MM.1S (cell line): ENCODE data around the gene GPX6.
"Not testable (repeated sequence)": the region's sequence is repeated elsewhere in the genome, so short reads cannot be mapped to it uniquely, and the experiment has no call there.

ENCODE experiments used
- DNase-seq: peaks from one replicate; pipeline ENCODE4 v3.0.0-alpha.2; 2015
- H2AFZ ChIP-seq: fragments of 300-600 bp; sonication (generic); 2 replicates; pipeline ENCODE4 v1.6.0; 2016; ENCODE audit warnings: antibody characterized with exemption, low read length
- H3F3A ChIP-seq: fragments of 300-600 bp; sonication (generic); 2 replicates; pipeline ENCODE4 v1.6.1; 2016; ENCODE audit warnings: mild to moderate bottlenecking, antibody characterized with exemption, low read length, moderate library complexity, mixed read lengths; ENCODE audit not compliant: insufficient read depth
- H3K27ac ChIP-seq: fragments of 300-600 bp; sonication (generic); 2 replicates; pipeline ENCODE4 v1.5.1; 2016; ENCODE audit warnings: mild to moderate bottlenecking, low read length
- H3K27me3 ChIP-seq: fragments of 300-600 bp; sonication (generic); replicated peaks from 2 replicates; pipeline ENCODE4 v1.6.0; 2016; ENCODE audit warnings: low read length; ENCODE audit not compliant: insufficient read depth
- H3K36me3 ChIP-seq: fragments of 300-600 bp; sonication (generic); replicated peaks from 2 replicates; pipeline ENCODE4 v1.6.1; 2016; ENCODE audit warnings: mild to moderate bottlenecking, low read length, mixed read lengths; ENCODE audit not compliant: insufficient read depth
- H3K4me1 ChIP-seq: fragments of 300-600 bp; sonication (generic); 2 replicates; pipeline ENCODE4 v1.6.1; 2016; ENCODE audit warnings: low read length, mixed read lengths
- H3K4me2 ChIP-seq: fragments of 300-600 bp; sonication (generic); 2 replicates; pipeline ENCODE4 v1.6.0; 2016; ENCODE audit warnings: low read depth, low read length
- H3K4me3 ChIP-seq: fragments of 300-600 bp; sonication (generic); 2 replicates; pipeline ENCODE4 v1.5.1; 2016; ENCODE audit warnings: low read length, mixed read lengths
- H3K79me2 ChIP-seq: fragments of 300-600 bp; sonication (generic); 2 replicates; pipeline ENCODE4 v1.6.1; 2016; ENCODE audit warnings: mixed run types, low read length, mixed read lengths
- H3K9ac ChIP-seq: fragments of 300-600 bp; sonication (generic); 2 replicates; pipeline ENCODE4 v1.6.1; 2016; ENCODE audit warnings: low read length, mixed read lengths
- H3K9me2 ChIP-seq: fragments of 300-600 bp; sonication (generic); replicated peaks from 2 replicates; pipeline ENCODE4 v1.6.1; 2016; ENCODE audit warnings: mild to moderate bottlenecking, low read length, mixed read lengths; ENCODE audit not compliant: insufficient read depth
- H3K9me3 ChIP-seq: fragments of 300-600 bp; sonication (generic); replicated peaks from 2 replicates; pipeline ENCODE4 v1.6.1; 2016; ENCODE audit warnings: mild to moderate bottlenecking, low read length, mixed read lengths; ENCODE audit not compliant: insufficient read depth
- H4K20me1 ChIP-seq: fragments of 300-600 bp; sonication (generic); 2 replicates; pipeline ENCODE4 v1.6.1; 2016; ENCODE audit warnings: mild to moderate bottlenecking, low read length, moderate library complexity, mixed read lengths; ENCODE audit not compliant: insufficient read depth
- EZH2 ChIP-seq: fragments of 300-600 bp; sonication (generic); optimal IDR thresholded peaks from 2 replicates; pipeline ENCODE3; 2017; ENCODE audit warnings: low read depth, mild to moderate bottlenecking, antibody characterized with exemption, low read length, mixed read lengths
- EZH2phosphoT487 ChIP-seq: fragments of 300-600 bp; sonication (generic); IDR thresholded peaks from 2 replicates; pipeline ENCODE4 v1.6.1; 2018; ENCODE audit warnings: antibody characterized with exemption, low read length
- TF ChIP-seq, protein P1 (sequence below): fragments of 300-600 bp; sonication (generic); IDR thresholded peaks from 2 replicates; pipeline ENCODE4 v1.5.1; 2016; ENCODE audit warnings: antibody characterized with exemption, low read length, mixed read lengths

Gene GPX6

DNA sequence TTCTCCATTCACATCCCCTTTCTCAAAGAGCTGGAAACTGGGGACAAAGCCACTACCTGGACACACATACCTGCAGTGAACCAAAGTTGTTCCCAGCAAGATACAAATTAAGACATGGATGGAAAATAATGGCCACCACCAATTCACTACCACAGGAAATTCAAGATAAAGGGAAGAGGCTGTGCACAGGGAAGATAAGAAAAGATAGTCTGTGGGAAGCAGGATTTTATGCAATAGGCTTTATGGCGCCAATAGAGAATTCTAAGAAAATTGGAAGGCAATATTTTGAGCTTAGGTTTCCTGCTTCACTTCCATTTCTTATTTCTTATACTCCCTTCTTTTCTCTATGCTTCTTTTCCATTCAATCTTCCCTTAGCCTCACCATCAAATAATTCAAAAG, 9.9 kb downstream of the GPX6 start:
- Histone ChIP-seq H3K4me2 (no peak overlapping the region), H3K27ac (no peak overlapping the region), H4K20me1 (no peaks in the 10 kb centered on the region), H3K79me2 (no peaks in the 10 kb centered on the region), H3K36me3 (no peaks in the 10 kb centered on the region), H3K9me2 (no peaks in the 10 kb centered on the region), H3K4me1 (no peaks in the 10 kb centered on the region), H2AFZ (no peak overlapping the region), H3K9me3 (no peaks in the 10 kb centered on the region), H3K4me3 (no peak overlapping the region), H3K27me3 (no peaks in the 10 kb centered on the region), H3K9ac (no peak overlapping the region), H3F3A (no peaks in the 10 kb centered on the region)
- no peak for DNase-seq
- no peak for TF ChIP-seq EZH2
- TF ChIP-seq, protein P1, sequence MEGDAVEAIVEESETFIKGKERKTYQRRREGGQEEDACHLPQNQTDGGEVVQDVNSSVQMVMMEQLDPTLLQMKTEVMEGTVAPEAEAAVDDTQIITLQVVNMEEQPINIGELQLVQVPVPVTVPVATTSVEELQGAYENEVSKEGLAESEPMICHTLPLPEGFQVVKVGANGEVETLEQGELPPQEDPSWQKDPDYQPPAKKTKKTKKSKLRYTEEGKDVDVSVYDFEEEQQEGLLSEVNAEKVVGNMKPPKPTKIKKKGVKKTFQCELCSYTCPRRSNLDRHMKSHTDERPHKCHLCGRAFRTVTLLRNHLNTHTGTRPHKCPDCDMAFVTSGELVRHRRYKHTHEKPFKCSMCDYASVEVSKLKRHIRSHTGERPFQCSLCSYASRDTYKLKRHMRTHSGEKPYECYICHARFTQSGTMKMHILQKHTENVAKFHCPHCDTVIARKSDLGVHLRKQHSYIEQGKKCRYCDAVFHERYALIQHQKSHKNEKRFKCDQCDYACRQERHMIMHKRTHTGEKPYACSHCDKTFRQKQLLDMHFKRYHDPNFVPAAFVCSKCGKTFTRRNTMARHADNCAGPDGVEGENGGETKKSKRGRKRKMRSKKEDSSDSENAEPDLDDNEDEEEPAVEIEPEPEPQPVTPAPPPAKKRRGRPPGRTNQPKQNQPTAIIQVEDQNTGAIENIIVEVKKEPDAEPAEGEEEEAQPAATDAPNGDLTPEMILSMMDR: no peak
- no peak for TF ChIP-seq EZH2phosphoT487

DNA sequence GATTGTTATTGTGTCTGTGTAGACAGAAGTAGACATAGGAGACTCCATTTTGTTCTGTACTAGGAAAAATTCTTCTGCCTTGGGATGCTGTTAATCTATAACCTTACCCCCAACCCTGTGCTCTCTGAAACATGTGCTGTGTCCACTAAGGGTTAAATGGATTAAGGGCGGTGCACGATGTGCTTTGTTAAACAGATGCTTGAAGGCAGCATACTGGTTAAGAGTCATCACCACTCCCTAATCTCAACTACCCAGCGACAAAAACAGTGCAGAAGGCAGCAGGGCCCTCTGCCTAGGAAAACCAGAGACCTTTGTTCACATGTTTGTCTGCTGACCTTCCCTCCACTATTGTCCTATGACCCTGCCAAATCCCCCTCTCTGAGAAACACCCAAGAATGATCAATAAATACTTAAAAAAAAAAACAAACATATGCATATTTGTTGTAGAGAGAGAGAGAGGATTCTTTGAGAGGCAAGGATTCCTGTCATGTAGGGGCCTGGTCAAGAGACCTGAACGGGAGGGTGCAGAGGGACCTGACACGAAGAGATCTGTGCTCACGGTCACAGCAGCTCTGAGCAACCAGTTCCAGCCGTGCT, 12.8 kb downstream of the GPX6 start:
- not testable (repeated sequence) for H3K9ac ChIP-seq, H4K20me1 ChIP-seq, H3K36me3 ChIP-seq, H2AFZ ChIP-seq, H3K9me3 ChIP-seq, H3K4me1 ChIP-seq, H3K4me2 ChIP-seq, H3K79me2 ChIP-seq, H3K27ac ChIP-seq, H3K4me3 ChIP-seq, H3K9me2 ChIP-seq, H3K27me3 ChIP-seq, DNase-seq, H3F3A ChIP-seq

DNA sequence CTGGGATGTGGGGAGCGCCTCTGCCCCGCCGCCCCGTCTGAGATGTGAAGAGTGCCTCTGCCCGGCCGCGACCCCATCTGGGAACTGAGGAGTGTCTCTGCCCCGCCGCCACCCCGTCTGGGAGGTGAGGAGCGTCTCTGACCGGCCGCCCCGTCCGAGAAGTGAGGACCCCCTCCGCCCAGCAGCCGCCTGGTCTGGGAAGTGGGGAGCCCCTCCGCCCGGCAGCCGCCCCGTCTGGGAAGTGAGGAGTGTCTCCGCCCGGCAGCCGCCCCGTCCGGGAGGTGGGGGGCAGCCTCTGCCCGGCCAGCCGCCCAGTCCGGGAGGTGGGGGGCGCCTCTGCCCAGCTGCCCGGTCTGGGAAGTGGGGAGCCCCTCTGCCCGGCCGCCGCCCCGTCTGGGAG, 13.5 kb downstream of the GPX6 start:
- H4K20me1 ChIP-seq, H2AFZ ChIP-seq, H3K27me3 ChIP-seq, DNase-seq, H3K36me3 ChIP-seq, H3K9me3 ChIP-seq, H3K9me2 ChIP-seq, H3K4me1 ChIP-seq, H3K27ac ChIP-seq, H3K9ac ChIP-seq, H3F3A ChIP-seq, H3K79me2 ChIP-seq, H3K4me3 ChIP-seq, H3K4me2 ChIP-seq: not testable (repeated sequence)

DNA sequence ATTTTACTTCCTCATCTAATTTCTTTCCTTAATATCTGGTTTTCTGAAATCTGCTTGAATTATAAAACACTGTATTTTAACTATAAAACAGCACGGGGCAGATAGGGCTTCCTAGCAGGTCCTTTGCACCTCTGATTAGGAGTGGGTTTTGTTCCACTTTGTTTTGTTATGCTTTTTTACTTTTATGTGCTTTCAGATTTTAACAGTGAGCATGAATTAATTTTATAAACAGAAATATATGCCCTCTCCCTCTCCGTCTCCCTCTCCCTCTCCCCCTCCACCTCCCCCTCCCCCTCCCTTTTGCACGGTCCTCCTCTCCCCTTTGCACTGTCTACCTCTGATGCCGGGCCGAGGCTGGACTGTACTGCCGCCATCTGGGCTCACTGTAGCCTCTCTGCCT, 14.3 kb downstream of the GPX6 start:
- Histone ChIP-seq H3K4me1 (no peaks in the 10 kb centered on the region), H3K36me3 (no peaks in the 10 kb centered on the region), H3K9me2 (no peaks in the 10 kb centered on the region), H4K20me1 (no peaks in the 10 kb centered on the region), H3K4me3 (no peak overlapping the region), H3K27ac (no peak overlapping the region), H3K9ac (no peak overlapping the region), H3K79me2 (no peaks in the 10 kb centered on the region), H3K9me3 (no peaks in the 10 kb centered on the region), H3F3A (no peaks in the 10 kb centered on the region), H2AFZ (no peak overlapping the region), H3K4me2 (no peak overlapping the region), H3K27me3 (no peaks in the 10 kb centered on the region)
- TF ChIP-seq, protein P1: no peak
- TF ChIP-seq EZH2 (no peak), EZH2phosphoT487 (no peak)
- DNase-seq: no peak
